NCI-H82 treated with DMSO at 0.1 percent for 48 hours (cell line): ENCODE data around the gene CAAP1.
"Not testable (repeated sequence)": the region's sequence is repeated elsewhere in the genome, so short reads cannot be mapped to it uniquely, and the experiment has no call there.

Source experiments
- DNase-seq: peaks from one replicate; lab custom pipeline; 2025; ENCODE audit not compliant: unreplicated experiment; lab: John Stamatoyannopoulos, UW

The CAAP1 gene

GRCh38 chr9:26850995-26851394, 41.6 kb downstream of the CAAP1 start:
- no peak for DNase-seq

GRCh38 chr9:26833792-26834191, 58.8 kb downstream of the CAAP1 start:
- no peak for DNase-seq

- DNase-seq, result not testable (repeated sequence)
These were observed 64.1 kb downstream of the CAAP1 start for GRCh38 chr9:26828391-26828955.

- DNase-seq, result no peak
These were observed 77.8 kb downstream of the CAAP1 start for GRCh38 chr9:26814799-26815198.

- DNase-seq, result no peak
These were observed 79.4 kb downstream of the CAAP1 start for GRCh38 chr9:26813247-26813646.

GRCh38 chr9:26812217-26812616, 80.4 kb downstream of the CAAP1 start:
- no peak for DNase-seq

GRCh38 chr9:26811106-26811505, 81.5 kb downstream of the CAAP1 start:
- no peak for DNase-seq

- DNase-seq, result no peak
These were observed 82.8 kb downstream of the CAAP1 start for GRCh38 chr9:26809795-26810194.

- DNase-seq, result no peak
These were observed 85.4 kb downstream of the CAAP1 start for GRCh38 chr9:26807161-26807560.

- DNase-seq, result no peak
These were observed 89.7 kb downstream of the CAAP1 start for GRCh38 chr9:26802921-26803320.

- no peak for DNase-seq
These were observed 90.8 kb downstream of the CAAP1 start for GRCh38 chr9:26801772-26802171.

GRCh38 chr9:26800322-26800721, 92.3 kb downstream of the CAAP1 start:
- no peak for DNase-seq

- no peak for DNase-seq
These were observed 101.3 kb downstream of the CAAP1 start for GRCh38 chr9:26791274-26791673.
